ENCODE measurements around the gene UFC1. TPM values are rescaled to one million over a fixed set of nuclear protein-coding genes. Genes with fewer than 3 reads are reported as not detected.

The UFC1 gene
- total RNA-seq, 4 donors from 2014 or later, result 34.1 to 51.5 (median 37.6) TPM

DNA sequence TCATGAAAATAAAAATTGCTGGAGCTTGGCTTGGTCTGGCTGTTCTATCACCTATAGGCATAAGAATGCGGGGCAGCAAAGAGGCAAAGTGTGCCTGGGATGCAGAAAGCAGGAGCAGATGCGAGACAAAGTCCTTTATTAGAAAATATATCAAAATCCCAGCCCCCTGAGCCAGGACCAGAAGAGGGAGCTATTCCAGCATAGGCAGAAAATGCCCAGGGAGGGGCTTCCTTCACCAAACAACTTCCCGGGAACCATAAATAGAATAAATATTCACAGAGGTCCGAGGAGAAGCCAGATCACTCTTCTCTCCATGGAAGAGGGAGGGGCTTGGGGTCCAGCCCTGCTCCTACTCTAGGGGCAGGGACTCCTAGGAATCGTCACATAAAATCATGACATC is 17.4 kb downstream of the UFC1 start:
- H3K9me3 ChIP-seq, result no peaks in the 10 kb centered on the region
- H3K4me3 ChIP-seq, result no peak overlapping the region
- H3K36me3 ChIP-seq, result peaks cover 0 to 77% (median 19%) of the 10 kb centered on the region in 3 donors
- no peak for DNase-seq (ENCODE audit: low spot score in 2 of 2)
- WGBS, 2 donors, result 57 to 60% methylated on average over 5 of the region's 5 CpGs
- H3K27me3 ChIP-seq, result no peaks in the 10 kb centered on the region
- peaks cover 0 to 52% (median 17%) of the 10 kb centered on the region in 4 donors for H3K4me1 ChIP-seq
- H3K27ac ChIP-seq, result peak overlapping the region in 1 of 4 donors; percentile 52
- TF ChIP-seq POLR2A (IDR thresholded peaks at IDR 0.05), result no peak
- no peak for TF ChIP-seq EP300 (IDR thresholded peaks at IDR 0.05)
- TF ChIP-seq, protein P1, sequence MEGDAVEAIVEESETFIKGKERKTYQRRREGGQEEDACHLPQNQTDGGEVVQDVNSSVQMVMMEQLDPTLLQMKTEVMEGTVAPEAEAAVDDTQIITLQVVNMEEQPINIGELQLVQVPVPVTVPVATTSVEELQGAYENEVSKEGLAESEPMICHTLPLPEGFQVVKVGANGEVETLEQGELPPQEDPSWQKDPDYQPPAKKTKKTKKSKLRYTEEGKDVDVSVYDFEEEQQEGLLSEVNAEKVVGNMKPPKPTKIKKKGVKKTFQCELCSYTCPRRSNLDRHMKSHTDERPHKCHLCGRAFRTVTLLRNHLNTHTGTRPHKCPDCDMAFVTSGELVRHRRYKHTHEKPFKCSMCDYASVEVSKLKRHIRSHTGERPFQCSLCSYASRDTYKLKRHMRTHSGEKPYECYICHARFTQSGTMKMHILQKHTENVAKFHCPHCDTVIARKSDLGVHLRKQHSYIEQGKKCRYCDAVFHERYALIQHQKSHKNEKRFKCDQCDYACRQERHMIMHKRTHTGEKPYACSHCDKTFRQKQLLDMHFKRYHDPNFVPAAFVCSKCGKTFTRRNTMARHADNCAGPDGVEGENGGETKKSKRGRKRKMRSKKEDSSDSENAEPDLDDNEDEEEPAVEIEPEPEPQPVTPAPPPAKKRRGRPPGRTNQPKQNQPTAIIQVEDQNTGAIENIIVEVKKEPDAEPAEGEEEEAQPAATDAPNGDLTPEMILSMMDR (IDR thresholded peaks at IDR 0.05), result no peak

DNA sequence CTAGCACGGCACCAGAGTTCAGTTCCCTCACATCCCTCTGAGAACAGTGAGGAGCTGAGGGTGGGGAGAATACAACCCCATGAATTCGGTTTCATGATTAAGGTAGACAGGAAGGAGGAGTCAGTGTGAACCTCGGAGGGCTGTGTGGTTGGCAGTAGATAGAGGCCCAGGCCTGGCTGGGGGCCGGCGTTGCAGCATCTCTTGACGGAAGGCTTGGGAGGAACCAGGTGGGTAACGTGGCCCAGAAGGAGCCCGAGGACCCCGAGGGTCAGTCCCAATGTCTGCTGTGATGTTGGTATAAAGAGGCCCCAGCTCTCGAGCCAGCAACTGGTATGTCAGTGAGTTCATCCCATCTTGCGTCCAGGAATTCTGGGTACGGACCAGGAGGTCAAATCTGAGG is 17.9 kb downstream of the UFC1 start:
- no peaks in the 10 kb centered on the region for H3K9me3 ChIP-seq
- 74 to 75% methylated on average over 12 of the region's 12 CpGs for WGBS, 2 donors
- H3K4me1 ChIP-seq, result peaks cover 0 to 56% (median 21%) of the 10 kb centered on the region in 4 donors
- TF ChIP-seq POLR2A (IDR thresholded peaks at IDR 0.05) (no peak), EP300 (IDR thresholded peaks at IDR 0.05) (no peak)
- TF ChIP-seq, protein P1 (IDR thresholded peaks at IDR 0.05), result no peak
- peak overlapping the region in 2 of 4 donors; percentile 52 to 64 for H3K27ac ChIP-seq
- no peaks in the 10 kb centered on the region for H3K27me3 ChIP-seq
- H3K36me3 ChIP-seq, result peaks cover 0 to 77% (median 19%) of the 10 kb centered on the region in 3 donors
- no peak for DNase-seq (ENCODE audit: low spot score in 2 of 2)
- no peak overlapping the region for H3K4me3 ChIP-seq

DNA sequence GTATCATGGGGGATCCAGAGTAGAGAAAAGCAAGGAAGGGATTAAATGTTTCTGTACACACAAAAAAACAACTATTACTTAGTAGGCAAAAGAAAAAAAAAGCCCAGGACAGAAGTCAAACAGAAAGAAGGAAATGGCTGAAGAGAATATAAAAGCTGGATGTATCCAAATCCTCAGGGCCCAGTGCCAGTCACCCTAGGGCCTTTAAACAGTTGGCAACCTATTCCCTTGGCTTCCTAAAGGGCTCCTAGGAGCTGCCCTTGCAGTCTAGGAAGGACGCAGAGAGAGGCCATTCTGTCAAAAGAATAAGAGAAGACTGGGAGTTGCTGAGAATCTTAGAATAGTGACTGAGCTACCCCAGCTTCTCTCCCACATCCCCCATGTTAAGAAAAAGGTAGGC is 18.6 kb downstream of the UFC1 start:
- Histone ChIP-seq H3K36me3 (peaks cover 0 to 77% (median 19%) of the 10 kb centered on the region in 3 donors), H3K27ac (peak overlapping the region in 2 of 4 donors; percentile 52 to 64), H3K4me3 (no peak overlapping the region), H3K27me3 (no peaks in the 10 kb centered on the region), H3K4me1 (peaks cover 0 to 51% (median 16%) of the 10 kb centered on the region in 4 donors), H3K9me3 (no peaks in the 10 kb centered on the region)
- no peak for TF ChIP-seq EP300 (IDR thresholded peaks at IDR 0.05)
- no peak for TF ChIP-seq POLR2A (IDR thresholded peaks at IDR 0.05)
- TF ChIP-seq, protein P1 (IDR thresholded peaks at IDR 0.05), result no peak
- 45 to 57% methylated on average over 1 of the region's 1 CpG for WGBS, 2 donors
- DNase-seq (ENCODE audit: low spot score in 2 of 2), result no peak

DNA sequence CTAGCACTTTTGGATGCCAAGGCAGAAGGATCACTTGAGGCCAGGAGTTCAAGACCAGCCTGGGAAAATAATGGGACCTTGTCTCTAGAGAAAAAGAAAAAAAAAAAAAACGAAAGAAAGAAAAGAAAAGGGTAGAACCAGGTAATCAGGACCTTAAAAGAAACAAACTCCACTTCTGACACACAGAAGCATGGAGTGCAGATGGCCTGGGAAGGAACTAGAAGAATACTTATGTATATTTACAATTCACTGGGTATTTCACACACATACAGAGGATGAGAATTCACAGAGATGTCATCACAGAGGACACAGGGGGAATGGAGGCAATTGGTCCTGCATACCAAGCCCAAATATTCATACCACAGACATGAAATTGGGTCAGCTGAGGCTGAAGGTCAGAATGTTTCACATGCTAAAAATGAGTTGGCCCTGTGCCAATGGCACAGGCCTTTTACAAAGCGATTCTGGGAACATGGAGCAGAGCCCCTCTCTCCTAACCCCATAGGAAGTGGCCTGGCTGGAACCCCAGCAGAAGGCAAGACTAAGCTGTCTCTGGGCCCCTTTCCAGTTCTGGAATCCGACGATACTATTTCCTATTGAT is 19.1 kb downstream of the UFC1 start:
- peaks cover 0 to 77% (median 19%) of the 10 kb centered on the region in 3 donors for H3K36me3 ChIP-seq
- WGBS, 2 donors, result 15 to 21% methylated on average over 4 of the region's 4 CpGs
- H3K9me3 ChIP-seq, result no peaks in the 10 kb centered on the region
- H3K4me1 ChIP-seq, result peaks cover 0 to 49% (median 16%) of the 10 kb centered on the region in 4 donors
- peak in 1 of 2 donors; percentile 61 for DNase-seq (ENCODE audit: low spot score in 2 of 2)
- H3K27ac ChIP-seq, result peak overlapping the region in 2 of 4 donors; percentile 52 to 64
- peak in 1 of 2 donors; percentile 67 for TF ChIP-seq EP300 (IDR thresholded peaks at IDR 0.05)
- TF ChIP-seq, protein P1 (IDR thresholded peaks at IDR 0.05), result no peak
- no peak overlapping the region for H3K4me3 ChIP-seq
- H3K27me3 ChIP-seq, result no peaks in the 10 kb centered on the region

DNA sequence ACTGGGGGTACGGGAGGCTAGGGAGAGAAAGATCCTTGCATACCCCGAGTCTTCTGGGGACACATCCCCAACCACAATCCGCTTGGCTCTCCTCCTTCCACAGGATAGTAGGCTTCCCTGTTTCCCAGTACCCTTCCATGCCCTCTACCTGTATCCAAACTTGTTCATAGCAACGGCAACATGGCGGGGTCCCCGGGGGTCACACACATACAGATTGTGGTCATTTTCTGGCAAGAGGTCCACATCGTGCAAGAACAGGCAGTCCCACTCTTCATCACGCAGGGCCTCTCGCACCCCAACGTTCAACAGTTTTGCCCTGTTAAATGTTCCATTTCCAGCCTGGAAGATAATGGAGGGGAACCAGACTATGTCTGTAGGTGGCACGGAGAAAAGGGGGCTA is 19.9 kb downstream of the UFC1 start:
- peaks cover 0 to 73% (median 19%) of the 10 kb centered on the region in 3 donors for H3K36me3 ChIP-seq
- peak overlapping the region in 2 of 4 donors; percentile 52 to 57 for H3K27ac ChIP-seq
- no peak overlapping the region for H3K4me3 ChIP-seq
- no peaks in the 10 kb centered on the region for H3K9me3 ChIP-seq
- TF ChIP-seq POLR2A (IDR thresholded peaks at IDR 0.05) (no peak), EP300 (IDR thresholded peaks at IDR 0.05) (no peak)
- TF ChIP-seq, protein P1 (IDR thresholded peaks at IDR 0.05), result no peak
- no peak for DNase-seq (ENCODE audit: low spot score in 2 of 2)
- peaks cover 0 to 45% (median 16%) of the 10 kb centered on the region in 4 donors for H3K4me1 ChIP-seq
- WGBS, 2 donors, result 89 to 93% methylated on average over 11 of the region's 11 CpGs
- H3K27me3 ChIP-seq, result no peaks in the 10 kb centered on the region

Measured in tibial nerve (tissue), 4 donors.